D341Med (cell line): ENCODE results near the gene DHDDS.

ENCODE experiments used
- DNase-seq: peaks from one replicate; pipeline ENCODE4 v3.0.0; 2012; ENCODE audit warnings: low spot score

DHDDS gene

DNA sequence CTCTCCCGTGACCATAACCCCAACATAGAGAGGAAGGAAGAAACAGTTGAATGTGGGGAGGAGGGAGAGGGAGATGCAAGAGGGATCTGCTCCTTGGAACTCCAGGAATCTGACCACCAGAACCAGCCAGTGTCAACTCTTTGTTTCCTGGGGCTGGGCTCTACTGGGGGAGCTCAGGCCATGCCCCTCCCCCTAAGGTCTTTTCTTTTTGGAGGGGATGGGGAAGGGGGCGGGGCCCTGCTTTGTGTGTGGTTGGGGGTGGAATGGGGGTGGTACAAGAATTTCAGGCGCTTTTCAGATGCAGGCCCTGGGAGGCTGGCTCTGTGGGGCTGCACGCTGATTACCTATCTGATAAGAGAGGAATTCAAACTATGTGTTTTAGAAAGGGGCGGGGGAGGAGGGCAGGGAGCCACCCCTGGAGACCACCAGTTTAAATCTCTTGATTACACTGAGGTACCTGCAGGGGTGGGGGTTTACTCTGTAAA lies 13.2 kb upstream of the DHDDS start:
- DNase-seq, result no peak

DNA sequence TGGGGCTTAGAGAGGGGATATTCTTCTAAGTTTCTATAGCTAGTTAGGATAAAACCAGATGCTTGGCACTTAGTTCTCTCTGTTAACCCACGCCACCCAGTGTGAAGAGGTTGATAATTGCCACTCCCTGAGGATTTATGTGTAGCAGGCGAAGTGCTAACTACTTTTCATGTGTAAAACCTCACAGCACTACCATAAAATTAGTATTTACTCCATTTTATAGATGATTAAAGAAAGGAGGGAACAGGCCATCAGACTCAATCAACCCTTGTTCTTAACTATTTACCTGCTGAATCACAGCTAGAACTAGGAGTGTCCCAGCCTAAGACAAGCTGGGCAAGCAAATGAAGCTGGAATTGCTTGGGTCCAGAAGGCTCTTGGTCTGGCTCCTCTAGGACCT lies 12.6 kb upstream of the DHDDS start:
- no peak for DNase-seq

DNA sequence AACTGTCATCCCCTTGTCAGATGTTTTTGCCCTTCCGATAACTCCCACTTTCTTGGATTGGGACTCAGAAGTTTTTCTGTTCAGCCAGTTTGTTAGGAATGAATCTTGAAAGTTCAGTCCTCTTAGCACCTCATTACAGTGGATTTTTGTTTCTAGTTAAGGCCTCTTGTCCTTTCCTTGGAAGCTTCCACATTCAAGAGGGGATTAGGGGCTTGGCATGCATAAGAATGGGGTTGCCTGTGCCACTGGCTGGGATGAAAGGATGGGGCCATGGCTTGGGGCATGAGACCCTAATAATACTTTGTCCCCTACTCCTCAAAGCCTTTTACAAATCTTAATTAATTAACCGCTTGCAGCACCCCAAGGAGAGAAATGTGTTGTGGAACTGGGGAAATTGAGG lies 2.4 kb upstream of the DHDDS start:
- no peak for DNase-seq

DNA sequence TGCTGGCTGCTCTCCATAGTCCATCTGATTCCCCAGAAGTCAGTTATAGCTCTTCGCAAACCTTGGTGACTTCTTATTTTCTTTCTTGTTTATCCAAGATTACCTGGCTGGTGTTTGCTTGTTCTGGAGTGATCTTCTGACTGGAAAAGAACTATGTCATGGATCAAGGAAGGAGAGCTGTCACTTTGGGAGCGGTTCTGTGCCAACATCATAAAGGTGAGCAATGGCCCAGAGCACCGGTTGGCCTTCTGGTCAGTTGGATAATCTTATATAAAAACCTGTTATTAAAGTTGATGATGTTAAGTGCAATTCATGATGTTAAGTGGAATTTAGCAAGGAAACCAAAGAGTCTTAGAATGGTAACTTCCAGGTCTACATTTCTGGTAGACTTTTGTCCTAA lies 672 bp downstream of the DHDDS start:
- DNase-seq, result no peak

DNA sequence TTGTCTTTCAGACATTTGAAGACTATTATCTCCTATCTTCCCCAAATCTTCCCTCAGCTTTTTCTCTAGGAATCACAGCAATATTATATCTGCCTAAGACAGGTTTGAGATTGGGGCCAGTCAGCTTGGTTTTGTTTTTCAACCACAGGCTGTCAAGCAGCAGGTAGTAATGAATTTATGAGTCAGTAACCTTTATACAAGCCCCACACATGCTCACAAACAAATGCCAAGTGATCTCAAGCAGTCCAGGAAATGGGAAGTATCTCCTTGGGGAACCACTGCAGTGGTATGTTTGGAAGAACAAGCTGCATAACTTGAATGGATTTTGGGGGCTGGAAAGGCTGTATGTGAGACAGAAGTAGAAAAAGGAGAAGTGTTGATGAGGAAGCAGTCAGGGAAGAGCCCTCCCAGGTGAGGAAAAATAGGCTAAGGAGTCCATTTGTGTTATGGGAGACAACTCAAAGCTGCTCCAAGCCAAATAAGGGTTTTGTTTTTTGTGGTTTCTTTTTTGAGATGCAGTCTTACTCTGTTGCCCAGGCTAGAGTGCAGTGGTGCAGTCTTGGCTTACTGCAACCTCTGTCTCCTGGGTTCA lies 2.1 kb downstream of the DHDDS start:
- DNase-seq, result no peak

DNA sequence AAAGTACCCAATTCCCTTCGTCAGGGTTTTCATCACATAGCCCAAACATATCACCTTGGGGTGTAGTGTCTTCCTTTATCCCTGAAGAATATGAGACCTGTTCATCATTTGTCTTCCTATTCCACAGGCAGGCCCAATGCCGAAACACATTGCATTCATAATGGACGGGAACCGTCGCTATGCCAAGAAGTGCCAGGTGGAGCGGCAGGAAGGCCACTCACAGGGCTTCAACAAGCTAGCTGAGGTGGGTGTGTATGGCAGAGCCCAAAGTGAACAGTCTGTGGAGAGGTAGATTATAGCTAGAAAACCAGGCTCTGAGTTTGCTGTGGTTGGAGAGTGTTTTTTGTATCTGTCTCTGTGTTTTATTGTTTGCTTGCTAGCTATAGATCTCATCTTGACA lies 5.9 kb downstream of the DHDDS start:
- DNase-seq, result no peak

DNA sequence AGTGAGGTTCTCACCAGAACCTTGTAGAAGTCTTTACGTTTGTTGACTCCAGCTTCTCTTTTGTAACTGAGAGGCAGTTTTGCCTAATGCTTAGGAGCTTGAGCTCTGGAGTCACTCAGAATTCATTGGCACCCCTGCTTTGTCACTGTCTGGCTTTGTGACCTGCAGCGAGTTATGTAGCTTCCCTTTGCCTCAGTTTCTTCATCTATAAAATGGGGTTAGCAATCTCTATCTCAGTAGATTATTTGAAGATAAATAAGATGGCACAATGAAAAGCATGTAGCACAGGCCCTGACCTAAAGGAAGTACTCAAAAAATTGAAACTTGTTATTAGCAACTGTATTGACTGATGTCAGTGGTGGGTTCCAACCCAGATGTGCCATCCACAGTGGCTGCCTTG lies 8.1 kb downstream of the DHDDS start:
- DNase-seq, result no peak

DNA sequence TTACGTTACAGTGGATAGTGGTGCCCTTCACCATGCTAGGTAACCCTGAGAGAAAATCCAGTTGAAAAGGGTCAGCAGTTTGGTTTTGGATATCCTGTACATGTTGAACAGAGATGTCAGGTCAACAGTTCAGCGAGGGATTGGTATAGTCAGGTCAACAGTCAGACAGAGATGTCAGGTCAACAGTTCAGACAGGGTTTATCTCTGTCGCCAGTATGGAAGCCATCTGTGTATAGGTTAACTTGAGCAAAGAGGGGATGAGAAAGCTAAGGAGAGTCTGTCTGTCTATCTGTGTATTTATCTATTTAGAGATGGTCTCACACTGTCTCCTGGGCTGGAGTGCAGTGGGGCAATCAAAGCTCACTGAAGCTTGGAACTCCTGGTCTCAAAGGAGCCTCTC lies 17.7 kb downstream of the DHDDS start:
- DNase-seq, result no peak

DNA sequence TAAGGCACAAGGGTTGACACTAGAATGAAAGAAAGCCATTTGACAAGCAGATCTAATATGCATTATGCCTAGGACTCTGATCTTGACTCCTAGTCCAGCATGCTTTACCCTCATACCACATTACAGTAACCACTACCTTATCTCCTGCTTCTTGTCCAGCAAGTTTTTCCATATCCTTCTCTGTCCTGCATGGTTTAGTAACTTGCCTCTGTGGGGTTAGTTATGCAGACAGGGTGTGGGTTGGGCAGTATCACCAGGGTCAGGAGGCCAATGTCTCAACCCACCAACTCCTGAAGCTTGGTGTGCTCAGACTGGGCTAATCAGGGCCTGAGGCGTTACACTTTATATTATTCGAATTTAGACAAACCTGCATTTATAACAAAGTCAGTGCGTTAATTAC lies 18.8 kb downstream of the DHDDS start:
- DNase-seq, result no peak

DNA sequence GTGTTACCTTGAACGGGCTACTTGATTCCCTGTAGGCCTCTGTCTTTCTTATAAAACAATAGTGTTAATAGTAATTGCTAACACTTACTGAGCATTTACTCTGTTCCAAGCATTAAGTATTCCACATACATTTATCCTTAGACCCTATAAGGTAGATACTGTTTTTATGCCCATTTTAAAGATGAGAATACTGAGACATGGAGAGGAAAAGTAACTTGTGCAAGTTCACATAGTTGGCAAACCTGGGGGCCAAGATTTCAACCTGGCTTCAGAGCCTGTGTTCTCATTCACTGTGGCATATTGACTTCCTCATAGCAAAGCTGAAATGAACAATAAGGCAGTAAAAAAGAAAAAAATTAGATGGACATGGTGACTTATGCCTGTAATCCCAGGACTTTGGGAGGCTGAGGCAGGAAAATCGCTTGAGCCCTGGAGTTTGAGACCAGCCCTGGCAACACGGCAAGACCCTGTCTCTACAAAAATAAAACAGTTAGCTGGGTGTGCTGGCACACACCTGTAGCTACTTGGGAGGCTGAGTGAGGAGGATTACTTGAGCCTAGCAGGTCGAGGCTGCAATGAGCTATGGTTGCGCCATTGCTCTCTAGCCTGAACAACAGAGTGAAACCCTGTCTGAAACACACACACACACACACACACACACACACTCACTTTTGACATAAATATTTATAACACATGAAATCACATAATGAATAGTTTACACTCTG lies 20.5 kb downstream of the DHDDS start:
- no peak for DNase-seq

DNA sequence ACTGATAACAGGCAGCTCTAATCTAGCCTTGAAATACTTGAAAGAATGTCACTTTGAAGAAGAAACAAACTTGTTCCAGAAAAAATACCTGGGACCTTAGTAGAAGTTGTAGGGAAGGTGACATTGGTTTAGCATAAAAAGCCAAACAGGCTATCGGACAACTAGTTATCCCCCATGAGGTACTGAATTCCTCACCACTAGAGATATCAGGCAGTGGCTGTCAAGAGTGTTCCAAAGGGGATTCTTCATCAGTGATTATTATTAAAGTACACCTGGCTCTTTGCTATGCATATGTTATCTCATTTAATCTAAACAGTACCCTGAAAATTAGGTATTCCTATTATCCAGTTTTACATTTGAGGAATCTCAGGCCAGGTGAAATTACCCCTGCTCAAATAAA lies 27.0 kb downstream of the DHDDS start:
- DNase-seq, result no peak

DNA sequence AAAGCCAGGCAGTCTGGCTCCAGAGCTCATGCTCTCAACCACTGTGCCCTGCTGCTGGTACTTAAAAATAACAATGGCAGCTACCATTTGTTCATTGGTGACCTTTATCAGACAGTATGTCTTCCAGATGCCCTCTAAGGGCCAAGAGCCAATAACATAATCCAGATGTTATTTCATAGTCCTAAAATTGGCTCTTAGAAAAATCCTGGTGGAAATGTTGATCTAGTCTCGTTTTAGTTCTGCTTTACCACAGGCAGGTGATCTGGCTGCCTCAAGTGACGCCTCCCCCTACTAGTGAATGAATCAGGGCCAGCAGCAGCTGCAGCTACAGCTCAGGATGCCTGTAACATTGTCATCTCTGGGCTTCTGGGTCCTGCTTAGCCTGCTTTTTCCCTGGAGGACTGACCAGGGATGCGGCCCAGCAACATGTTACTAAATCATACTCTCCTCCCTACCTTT lies 27.5 kb downstream of the DHDDS start:
- no peak for DNase-seq

DNA sequence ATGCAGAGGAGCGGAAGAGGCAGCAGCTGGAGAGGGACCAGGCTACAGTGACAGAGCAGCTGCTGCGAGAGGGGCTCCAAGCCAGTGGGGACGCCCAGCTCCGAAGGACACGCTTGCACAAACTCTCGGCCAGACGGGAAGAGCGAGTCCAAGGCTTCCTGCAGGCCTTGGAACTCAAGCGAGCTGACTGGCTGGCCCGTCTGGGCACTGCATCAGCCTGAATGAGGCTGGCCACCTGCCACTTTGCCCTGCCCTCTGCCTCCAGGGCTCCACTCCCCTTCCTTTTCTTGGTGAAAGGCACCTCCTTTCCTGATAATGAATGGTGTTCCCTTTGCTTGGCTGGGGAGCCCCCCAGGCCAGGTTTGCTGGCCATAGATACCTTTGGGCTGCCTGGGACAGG lies 36.8 kb downstream of the DHDDS start:
- DNase-seq, result no peak

DNA sequence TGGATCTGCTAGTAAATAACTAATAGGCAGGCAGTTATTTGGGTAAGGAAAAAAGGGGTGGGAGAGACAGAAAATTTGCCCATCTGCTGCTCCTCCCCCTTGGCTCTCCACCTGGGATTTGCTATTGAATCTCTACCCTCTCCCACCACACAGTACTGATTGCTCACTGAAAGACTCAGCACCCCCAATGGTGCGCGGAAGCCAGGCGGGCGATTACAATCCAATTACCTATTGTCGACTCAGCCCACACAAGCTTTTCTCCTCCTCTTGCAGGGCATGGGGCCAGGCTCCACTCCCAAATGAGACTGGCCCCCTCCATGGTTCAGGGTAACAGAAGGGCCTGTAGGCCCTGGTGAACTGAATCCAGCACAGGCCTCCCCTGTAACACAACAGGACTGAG lies 37.4 kb downstream of the DHDDS start:
- DNase-seq, result no peak

DNA sequence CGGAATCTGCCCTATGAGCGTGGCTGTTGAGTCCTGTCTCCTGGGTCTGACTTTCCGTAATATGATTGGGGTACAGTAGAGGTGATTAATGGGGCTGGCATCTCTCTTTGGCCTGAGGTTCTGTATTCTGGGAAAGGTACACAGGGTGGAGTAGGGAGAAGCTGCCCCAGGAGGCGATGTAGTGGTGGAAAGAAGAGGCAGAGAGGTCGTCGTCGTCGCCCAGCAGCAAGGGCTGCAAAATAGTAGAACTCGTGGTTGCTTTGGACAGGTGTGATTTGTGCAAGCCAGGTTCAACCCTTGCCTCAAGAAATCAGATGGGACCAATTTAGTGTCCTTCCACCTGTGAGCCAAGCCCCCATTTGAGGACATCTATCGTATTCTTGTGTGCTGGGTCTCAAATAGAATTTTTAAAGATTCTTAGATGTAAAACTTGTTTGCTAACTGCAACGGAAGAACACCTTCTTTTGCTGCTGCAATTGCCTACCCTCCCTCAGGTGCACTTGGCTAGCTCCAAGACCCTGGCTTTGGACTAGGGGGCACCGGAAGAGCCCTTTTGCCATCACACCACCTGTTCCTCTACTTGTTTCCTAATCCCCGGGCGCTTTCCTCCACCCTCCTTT lies 38.9 kb downstream of the DHDDS start:
- no peak for DNase-seq

DNA sequence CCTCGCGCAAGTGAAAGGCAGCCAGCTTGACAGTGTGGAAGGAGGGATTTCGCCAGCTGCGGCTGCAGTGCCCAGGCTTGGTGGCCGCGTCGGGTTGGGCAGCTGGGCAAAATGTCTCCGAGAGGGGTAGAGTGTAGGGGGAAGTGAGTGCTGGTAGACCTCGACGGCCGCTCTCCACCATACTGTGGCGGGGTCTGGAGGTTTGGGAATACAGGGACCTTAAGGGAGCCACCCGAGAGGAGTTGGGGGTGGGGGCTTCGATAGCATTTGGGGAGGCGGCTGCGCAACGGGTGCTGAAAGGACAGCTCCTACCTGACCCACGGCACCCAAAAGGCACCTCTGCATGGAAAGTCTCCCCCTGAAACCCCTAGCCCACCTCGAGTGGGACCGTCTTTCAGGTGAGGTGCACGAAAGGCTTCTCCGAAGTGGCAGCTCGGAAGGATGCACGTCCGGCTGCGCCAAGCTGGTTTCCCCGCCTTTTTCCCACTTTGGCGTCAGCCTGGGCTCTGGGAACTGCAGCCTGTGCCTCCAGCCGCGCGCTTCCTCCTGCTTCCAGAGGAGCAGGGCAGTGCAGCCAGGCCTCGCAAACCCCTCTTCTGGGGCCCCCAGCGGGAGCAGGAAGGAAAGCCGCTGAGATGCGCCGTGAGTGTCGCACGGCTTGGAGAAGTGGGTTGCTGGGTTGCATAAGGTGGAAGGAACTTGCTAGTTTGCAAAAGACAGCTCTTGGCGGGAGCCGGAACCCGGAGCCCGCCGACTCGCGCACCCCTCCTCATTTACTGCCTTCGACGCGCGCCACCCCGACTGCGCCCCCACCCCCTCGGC lies 39.6 kb downstream of the DHDDS start:
- DNase-seq, result peak; percentile 62

DNA sequence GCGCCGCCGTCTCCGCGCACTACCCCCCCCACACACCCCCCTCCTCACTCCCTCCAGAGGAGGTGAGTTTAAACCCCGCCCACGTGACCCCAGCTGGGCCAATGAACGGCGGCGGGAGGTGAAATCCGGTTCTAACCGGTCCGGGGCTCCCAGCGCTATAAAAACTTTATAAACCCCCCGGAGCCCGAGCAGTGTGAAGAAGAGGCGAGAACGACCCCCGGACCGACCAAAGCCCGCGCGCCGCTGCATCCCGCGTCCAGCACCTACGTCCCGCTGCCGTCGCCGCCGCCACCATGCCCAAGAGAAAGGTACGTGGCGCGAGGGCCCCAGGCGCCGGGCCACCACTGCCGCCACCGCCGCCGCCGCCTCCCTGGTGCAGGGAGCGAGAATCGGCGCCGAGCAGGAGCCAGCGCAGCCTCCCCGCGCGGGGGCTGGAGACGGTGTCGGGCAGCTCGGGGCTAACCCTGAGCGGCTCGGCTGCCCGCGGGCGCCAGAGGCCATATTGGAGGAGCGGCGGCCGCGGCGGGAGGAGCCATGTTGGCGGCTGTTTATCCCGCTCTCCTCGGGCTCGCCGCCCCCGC lies 40.3 kb downstream of the DHDDS start, which contains the start of gene HMGN2:
Gene HMGN2 (plus strand): TSS at position 121 of the 581 bp plus-strand sequence. CDS start 173 bp downstream, at position 294.
- DNase-seq, result peak; percentile 87

DNA sequence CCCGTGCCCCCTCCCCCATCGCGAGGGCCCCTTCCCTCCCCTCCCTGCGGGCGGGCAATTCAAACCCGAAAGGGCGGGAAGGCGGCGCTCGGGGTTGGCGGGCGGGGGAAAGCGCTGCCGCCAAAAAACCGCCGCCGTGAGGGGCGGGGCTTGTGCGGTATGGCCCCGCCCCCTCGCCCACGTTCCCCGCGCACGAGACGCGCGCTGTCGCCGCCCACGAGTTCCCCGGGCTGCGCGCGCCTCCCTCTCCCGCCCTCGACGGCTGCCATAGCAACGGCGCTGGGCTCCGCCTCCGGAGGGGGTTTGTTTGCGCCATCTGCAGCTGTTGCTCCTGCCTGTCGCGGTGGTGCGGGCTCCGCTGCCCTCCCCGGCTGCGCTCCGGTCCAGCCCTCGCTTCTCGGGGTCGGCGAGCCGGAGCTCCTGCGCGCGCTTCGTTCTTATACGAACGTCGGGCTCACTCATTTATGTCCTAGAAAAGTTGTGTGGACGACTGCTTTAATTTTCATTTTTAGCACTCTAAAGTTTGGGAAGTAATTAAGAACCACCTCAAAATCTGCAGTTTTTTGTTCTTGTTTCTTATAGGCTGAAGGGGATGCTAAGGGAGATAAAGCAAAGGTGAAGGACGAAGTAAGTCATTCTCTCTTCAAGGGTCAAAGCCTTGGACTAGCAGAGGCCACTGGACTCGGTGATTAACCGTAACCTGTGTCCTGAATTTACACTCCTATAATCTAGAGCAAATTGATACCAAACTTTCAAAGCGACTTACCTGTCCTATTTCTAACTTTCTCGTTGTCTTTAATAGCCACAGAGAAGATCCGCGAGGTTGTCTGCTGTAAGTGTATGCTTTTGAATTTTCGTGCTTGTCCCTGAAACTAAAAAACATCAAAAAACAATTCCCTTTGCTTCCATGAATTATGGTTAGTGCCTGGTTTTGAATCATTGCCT lies 41.1 kb downstream of the DHDDS start:
- DNase-seq, result peak; percentile 96

DNA sequence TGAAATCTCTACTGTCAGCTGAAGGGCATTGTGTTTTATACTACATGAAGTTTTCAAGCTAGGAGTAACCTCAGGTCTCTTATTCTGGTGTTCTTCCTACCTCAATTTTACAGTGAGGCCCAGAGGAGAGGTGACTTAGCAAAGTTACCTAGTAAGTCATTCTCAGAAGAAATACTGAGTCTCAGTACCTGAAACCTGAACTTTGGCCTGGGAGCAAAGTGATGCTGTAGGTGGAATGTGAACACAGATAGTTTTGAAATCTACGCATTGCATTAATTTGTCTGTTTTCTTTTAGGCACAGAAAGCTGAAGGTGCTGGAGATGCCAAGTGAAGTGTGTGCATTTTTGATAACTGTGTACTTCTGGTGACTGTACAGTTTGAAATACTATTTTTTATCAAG lies 42.7 kb downstream of the DHDDS start:
- no peak for DNase-seq

DNA sequence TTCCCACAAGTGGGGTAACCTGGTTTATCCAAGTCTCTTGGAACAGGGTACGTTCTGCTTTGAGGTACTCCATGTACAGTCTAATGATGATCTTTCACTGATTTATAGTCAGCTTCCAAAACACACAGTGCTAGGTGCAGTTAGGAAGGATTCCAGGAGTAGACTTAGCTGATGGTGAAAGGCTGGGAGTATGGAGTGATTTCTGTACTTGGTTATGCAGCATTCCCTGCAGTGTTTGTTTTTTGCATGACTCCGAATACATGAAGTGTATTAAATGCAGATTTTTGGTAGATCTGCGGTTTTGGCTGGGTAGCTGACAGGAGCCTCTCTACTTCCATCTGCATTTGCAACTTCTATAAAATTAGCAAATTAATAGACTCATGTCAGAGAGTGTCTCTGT lies 43.9 kb downstream of the DHDDS start:
- DNase-seq, result no peak

DNA sequence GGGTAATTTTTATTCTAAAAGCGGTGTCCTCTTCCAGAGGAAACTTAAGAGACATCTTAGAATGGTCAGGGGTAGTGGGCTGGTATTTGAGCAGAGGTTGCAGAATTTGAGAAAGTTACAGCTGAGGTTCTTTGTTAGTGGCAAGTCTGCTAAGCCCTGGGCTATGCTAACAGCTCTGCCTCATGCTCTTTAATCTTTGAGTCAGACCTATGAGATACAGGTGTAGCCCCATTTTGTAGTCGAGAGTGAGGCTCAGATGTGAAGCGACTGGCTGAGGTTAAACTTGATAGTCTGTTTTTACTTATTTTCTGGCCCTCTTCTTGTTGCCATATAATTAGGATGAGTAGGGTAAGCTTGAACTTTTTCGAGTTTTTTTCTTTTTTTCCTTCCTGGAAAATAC lies 44.8 kb downstream of the DHDDS start:
- DNase-seq, result no peak
